Non-pigmented ciliary epithelial cell (primary cell): ENCODE data around the gene NLRP1.
A peak's percentile ranks its signal among the peaks of the same experiment; 100 is the strongest.

Experiments used
- DNase-seq: peaks from one replicate; pipeline ENCODE4 v3.0.0-alpha.2; 2010; ENCODE audit warnings: low read depth

NLRP1 gene

GRCh38 chr17:5584383-5585286, at the start of gene NLRP1:
Gene NLRP1 (minus strand): TSS chr17:5584509. CDS start chr17:5583957, 552 bp downstream.
- peak; percentile 75 for DNase-seq

GRCh38 chr17:5631958-5632590, 47.8 kb upstream of the NLRP1 start:
- no peak for DNase-seq

- no peak for DNase-seq
Observed at GRCh38 chr17:5630434-5630833, 46.1 kb upstream of the NLRP1 start.

- no peak for DNase-seq
Observed at GRCh38 chr17:5629128-5629527, 44.8 kb upstream of the NLRP1 start.

GRCh38 chr17:5628262-5628661, 44.0 kb upstream of the NLRP1 start:
- no peak for DNase-seq

- DNase-seq = no peak
Observed at GRCh38 chr17:5624211-5624610, 39.9 kb upstream of the NLRP1 start.

GRCh38 chr17:5621729-5622128, 37.4 kb upstream of the NLRP1 start:
- no peak for DNase-seq

- no peak for DNase-seq
Observed at GRCh38 chr17:5621026-5621425, 36.7 kb upstream of the NLRP1 start.

GRCh38 chr17:5619088-5619740, 34.9 kb upstream of the NLRP1 start:
- no peak for DNase-seq

GRCh38 chr17:5618476-5618875, 34.2 kb upstream of the NLRP1 start:
- DNase-seq = no peak

GRCh38 chr17:5615476-5615875, 31.2 kb upstream of the NLRP1 start:
- no peak for DNase-seq

GRCh38 chr17:5610956-5611355, 26.6 kb upstream of the NLRP1 start:
- DNase-seq = no peak

GRCh38 chr17:5608399-5609112, 24.2 kb upstream of the NLRP1 start:
- no peak for DNase-seq

- no peak for DNase-seq
Observed at GRCh38 chr17:5607946-5608345, 23.6 kb upstream of the NLRP1 start.

- DNase-seq = no peak
Observed at GRCh38 chr17:5605452-5605851, 21.1 kb upstream of the NLRP1 start.

- no peak for DNase-seq
Observed at GRCh38 chr17:5600041-5600440, 15.7 kb upstream of the NLRP1 start.

- DNase-seq = no peak
Observed at GRCh38 chr17:5598457-5598856, 14.1 kb upstream of the NLRP1 start.

- DNase-seq = no peak
Observed at GRCh38 chr17:5596421-5596820, 12.1 kb upstream of the NLRP1 start.

- no peak for DNase-seq
Observed at GRCh38 chr17:5595831-5596230, 11.5 kb upstream of the NLRP1 start.

GRCh38 chr17:5592382-5592781, 8.1 kb upstream of the NLRP1 start:
- DNase-seq = no peak

GRCh38 chr17:5591966-5592365, 7.7 kb upstream of the NLRP1 start:
- DNase-seq = no peak

- DNase-seq = no peak
Observed at GRCh38 chr17:5588584-5588983, 4.3 kb upstream of the NLRP1 start.
